CD4-positive, alpha-beta T cell treated with Interferon alpha-2 for 1 hour (primary cell): Measurements from ENCODE around the gene TRPM8.
"Not testable (repeated sequence)": the region's sequence is repeated elsewhere in the genome, so short reads cannot be mapped to it uniquely, and the experiment has no call there.

ENCODE experiments used
- DNase-seq, 2 donors: peaks; one replicate each; pipeline ENCODE4 v3.0.0-alpha.2; 2020 to 2022

TRPM8 gene

GRCh38 chr2:233917116-233917515, at the start of gene TRPM8:
TRPM8 (plus strand) TSS chr2:233917373; CDS start chr2:233926538, 9,165 bp downstream.
- DNase-seq: no peak

GRCh38 chr2:233867993-233868532, 49.1 kb upstream of the TRPM8 start, which contains the start of gene MSL3B:
MSL3B (minus strand) TSS chr2:233868386.
- peak; percentile 47 to 71 for DNase-seq

GRCh38 chr2:233871432-233871831, 45.7 kb upstream of the TRPM8 start:
- no peak for DNase-seq

GRCh38 chr2:233872125-233872524, 45.0 kb upstream of the TRPM8 start:
- DNase-seq: not testable (repeated sequence)

GRCh38 chr2:233882353-233882752, 34.8 kb upstream of the TRPM8 start:
- DNase-seq: no peak

- no peak for DNase-seq
Measured at GRCh38 chr2:233892793-233893192, 24.4 kb upstream of the TRPM8 start.

GRCh38 chr2:233896253-233896652, 20.9 kb upstream of the TRPM8 start:
- not testable (repeated sequence) for DNase-seq

- DNase-seq: no peak
Measured at GRCh38 chr2:233901367-233901766, 15.8 kb upstream of the TRPM8 start.

- DNase-seq: no peak
Measured at GRCh38 chr2:233901884-233902283, 15.3 kb upstream of the TRPM8 start.

GRCh38 chr2:233905945-233906344, 11.2 kb upstream of the TRPM8 start:
- DNase-seq: no peak

GRCh38 chr2:233907627-233908026, 9.5 kb upstream of the TRPM8 start:
- no peak for DNase-seq

GRCh38 chr2:233912691-233913423, 4.3 kb upstream of the TRPM8 start:
- DNase-seq: peak in 1 of 2 donors; percentile 3

- peak in 1 of 2 donors; percentile 9 for DNase-seq
Measured at GRCh38 chr2:233915128-233915527, 2.0 kb upstream of the TRPM8 start.

GRCh38 chr2:233919319-233919718, 2.1 kb downstream of the TRPM8 start:
- no peak for DNase-seq

GRCh38 chr2:233919938-233920337, 2.8 kb downstream of the TRPM8 start:
- peak in 1 of 2 donors; percentile 3 for DNase-seq

- no peak for DNase-seq
Measured at GRCh38 chr2:233922471-233922870, 5.3 kb downstream of the TRPM8 start.

- DNase-seq: no peak
Measured at GRCh38 chr2:233925402-233925801, 8.2 kb downstream of the TRPM8 start.

- DNase-seq: no peak
Measured at GRCh38 chr2:233926806-233927205, 9.6 kb downstream of the TRPM8 start.

- DNase-seq: peak in 1 of 2 donors; percentile 14
Measured at GRCh38 chr2:233928594-233929351, 11.6 kb downstream of the TRPM8 start.

- DNase-seq: no peak
Measured at GRCh38 chr2:233929352-233930022, 12.3 kb downstream of the TRPM8 start.

- DNase-seq: no peak
Measured at GRCh38 chr2:233934524-233934923, 17.4 kb downstream of the TRPM8 start.

- no peak for DNase-seq
Measured at GRCh38 chr2:233935426-233935825, 18.3 kb downstream of the TRPM8 start.

- DNase-seq: no peak
Measured at GRCh38 chr2:233936089-233936488, 18.9 kb downstream of the TRPM8 start.
